WTC11 (cell line): Measurements from ENCODE around the gene TMC5. TPM values are rescaled to one million over a fixed set of nuclear protein-coding genes. Genes with fewer than 3 reads are reported as not detected.

Source experiments
- ATAC-seq: fragments of 200-7000 bp; cut with Tn5 transposase; 2 replicates; pipeline ENCODE4 v1.10.0; 2021; ENCODE audit warnings: mild to moderate bottlenecking, moderate library complexity
- CTCF ChIA-PET: fragments of 300-600 bp; sonication (Branson Sonifier 250); formaldehyde crosslinking; loops from one replicate; lab custom pipeline; 2021; ENCODE audit warnings: antibody characterized with exemption; lab: Charles Lee
- POLR2A ChIA-PET: fragments of 350-600 bp; sonication (Branson Sonifier 250); formaldehyde crosslinking; loops from one replicate; lab custom pipeline; 2021; ENCODE audit warnings: antibody characterized with exemption; lab: Charles Lee
- DNase-seq: peaks from one replicate; pipeline ENCODE4 v3.0.0; 2021; ENCODE audit warnings: low spot score
- H3K27ac Mint-ChIP-seq: 2 replicates; pipeline ENCODE4 v1.8.0; 2021; ENCODE audit warnings: mixed read lengths
- H3K27me3 Mint-ChIP-seq: 2 replicates; pipeline ENCODE4 v1.8.0; 2021; ENCODE audit warnings: low read depth, mild to moderate bottlenecking, moderate library complexity, mixed read lengths
- H3K36me3 Mint-ChIP-seq: 2 replicates; pipeline ENCODE4 v1.8.0; 2021; ENCODE audit warnings: mixed read lengths
- H3K4me1 Mint-ChIP-seq: 2 replicates; pipeline ENCODE4 v1.8.0; 2022; ENCODE audit warnings: mixed read lengths
- H3K4me3 Mint-ChIP-seq: 2 replicates; pipeline ENCODE4 v1.8.0; 2021; ENCODE audit warnings: mild to moderate bottlenecking, moderate library complexity, mixed read lengths
- H3K9me3 Mint-ChIP-seq: 2 replicates; pipeline ENCODE4 v1.8.0; 2021; ENCODE audit warnings: mixed read lengths
- CDX4 ChIP-seq: fragments of 250-450 bp; sonication (Bioruptor Pico); IDR thresholded peaks from 2 replicates; pipeline ENCODE4 v1.9.0; 2021; ENCODE audit warnings: moderate library complexity, mild to moderate bottlenecking, inconsistent platforms, borderline replicate concordance
- CREB1 ChIP-seq: sonication (generic); formaldehyde crosslinking; IDR thresholded peaks from 2 replicates; pipeline ENCODE4 v1.8.0; 2023; ENCODE audit warnings: mild to moderate bottlenecking, missing genetic modification reagents
- E2F5 ChIP-seq: sonication (generic); formaldehyde crosslinking; IDR thresholded peaks from 2 replicates; pipeline ENCODE4 v1.8.1; 2022; ENCODE audit warnings: mild to moderate bottlenecking, moderate library complexity, missing genetic modification reagents
- ERG ChIP-seq: fragments of 250-450 bp; sonication (Bioruptor Pico); IDR thresholded peaks from 2 replicates; pipeline ENCODE4 v1.8.0; 2021; ENCODE audit warnings: mild to moderate bottlenecking
- FOXJ3 ChIP-seq: sonication (generic); formaldehyde crosslinking; IDR thresholded peaks from 2 replicates; pipeline ENCODE4 v1.9.0; 2021; ENCODE audit warnings: missing genetic modification reagents, mild to moderate bottlenecking, borderline replicate concordance
- JUN ChIP-seq: sonication (generic); formaldehyde crosslinking; IDR thresholded peaks from 2 replicates; pipeline ENCODE4 v1.8.0; 2023; ENCODE audit warnings: mild to moderate bottlenecking, missing genetic modification reagents
- MXD4 ChIP-seq: fragments of 250-450 bp; sonication (Bioruptor Pico); IDR thresholded peaks from 2 replicates; pipeline ENCODE4 v1.8.0; 2021; ENCODE audit warnings: mild to moderate bottlenecking, moderate library complexity, borderline replicate concordance
- NR3C1 ChIP-seq: sonication (generic); formaldehyde crosslinking; conservative IDR thresholded peaks from 2 replicates; pipeline ENCODE4 v1.8.1; 2023; ENCODE audit warnings: low read depth, mild to moderate bottlenecking, missing genetic modification reagents
- PREB ChIP-seq: sonication (generic); formaldehyde crosslinking; IDR thresholded peaks from 2 replicates; pipeline ENCODE4 v1.8.1; 2022; ENCODE audit warnings: mild to moderate bottlenecking, missing genetic modification reagents, moderate library complexity, borderline replicate concordance
- STAT6 ChIP-seq: sonication (generic); formaldehyde crosslinking; conservative IDR thresholded peaks from 2 replicates; pipeline ENCODE4 v1.8.1; 2023; ENCODE audit warnings: mild to moderate bottlenecking, low read depth, missing genetic modification reagents, moderate library complexity
- TEAD4 ChIP-seq: sonication (generic); formaldehyde crosslinking; IDR thresholded peaks from 2 replicates; pipeline ENCODE4 v1.8.0; 2022; ENCODE audit warnings: mild to moderate bottlenecking, missing genetic modification reagents
- ZBTB43 ChIP-seq: sonication (generic); formaldehyde crosslinking; IDR thresholded peaks from 2 replicates; pipeline ENCODE4 v1.8.1; 2023; ENCODE audit warnings: mild to moderate bottlenecking, missing genetic modification reagents
- ZNF219 ChIP-seq: sonication (generic); formaldehyde crosslinking; IDR thresholded peaks from 2 replicates; pipeline ENCODE4 v1.8.0; 2023; ENCODE audit warnings: missing genetic modification reagents, mild to moderate bottlenecking, borderline replicate concordance
- ZNF281 ChIP-seq: sonication (generic); formaldehyde crosslinking; IDR thresholded peaks from 2 replicates; pipeline ENCODE4 v1.8.0; 2023; ENCODE audit warnings: mild to moderate bottlenecking, missing genetic modification reagents
- ZNF425 ChIP-seq: fragments of 250-450 bp; sonication (Bioruptor Pico); conservative IDR thresholded peaks from 2 replicates; pipeline ENCODE4 v1.9.0; 2021; ENCODE audit warnings: mild to moderate bottlenecking
- total RNA-seq: library from RNA; stranded (reverse); gene quantifications from 3 replicates; pipeline ENCODE4 v1.2.3, GENCODE V29; 2021

TMC5 gene
- total RNA-seq, 1 experiment from 2014 or later, result 3.1 TPM

- TF ChIP-seq E2F5 (CRISPR knock-in tag) (no peak), ZNF219 (CRISPR knock-in tag) (no peak), TEAD4 (CRISPR knock-in tag) (no peak)
These were observed 2.0 kb downstream of the TMC5 start (continued) for GRCh38 chr16:19419698-19420075.

GRCh38 chr16:19424478-19424877 is 6.8 kb downstream of the TMC5 start:
- ChIA-PET CTCF (interaction anchor here (0.6 to 2.0 kb wide), 2 partner anchors 24 to 96 kb away, joined by 3 to 6 read pairs; no protein-coding TSS in a partner anchor), POLR2A (interaction anchor here (0.6 kb wide), 1 partner anchor 1596 kb away, joined by 3 read pairs; no protein-coding TSS in a partner anchor)
- Mint-ChIP-seq H3K36me3 (peaks cover 7% of the 10 kb centered on the region), H3K27ac (no peak overlapping the region), H3K9me3 (peaks cover 14% of the 10 kb centered on the region), H3K27me3 (peaks cover 3% of the 10 kb centered on the region; the same call in 1 of the 2 replicates), H3K4me3 (no peak overlapping the region), H3K4me1 (no peaks in the 10 kb centered on the region)
- ATAC-seq (no peak), DNase-seq (no peak)
- no peak for TF ChIP-seq JUN (CRISPR knock-in tag)
- no peak for TF ChIP-seq ZNF281 (CRISPR knock-in tag)

GRCh38 chr16:19430345-19430744 is 12.7 kb downstream of the TMC5 start:
- Mint-ChIP-seq H3K36me3 (no peaks in the 10 kb centered on the region), H3K9me3 (no peaks in the 10 kb centered on the region), H3K4me1 (peaks cover 15% of the 10 kb centered on the region), H3K4me3 (no peak overlapping the region), H3K27me3 (no peaks in the 10 kb centered on the region), H3K27ac (0 out of 2 replicates have a peak overlapping the region, but pooled peaks have one; percentile 34)
- ATAC-seq, result no peak
- ChIA-PET POLR2A (no interaction called here), CTCF (interaction anchor here (1.4 kb wide), 1 partner anchor 72 kb away, joined by 3 read pairs; no protein-coding TSS in a partner anchor)
- DNase-seq, result no peak
- TF ChIP-seq CDX4 (CRISPR knock-in tag) (no peak), MXD4 (CRISPR knock-in tag) (no peak), STAT6 (CRISPR knock-in tag) (no peak), ERG (CRISPR knock-in tag) (no peak), ZBTB43 (no peak), PREB (CRISPR knock-in tag) (no peak), NR3C1 (no peak), CREB1 (CRISPR knock-in tag) (no peak), ZNF281 (CRISPR knock-in tag) (no peak), ZNF425 (CRISPR knock-in tag) (no peak), FOXJ3 (no peak)
